MM.1S (cell line): ENCODE results near the gene MED13.
"Not testable (repeated sequence)": the region's sequence is repeated elsewhere in the genome, so short reads cannot be mapped to it uniquely, and the experiment has no call there.

Experiments used
- DNase-seq: peaks from one replicate; pipeline ENCODE4 v3.0.0-alpha.2; 2015
- H2AFZ ChIP-seq: fragments of 300-600 bp; sonication (generic); 2 replicates; pipeline ENCODE4 v1.6.0; 2016; ENCODE audit warnings: antibody characterized with exemption, low read length
- H3F3A ChIP-seq: fragments of 300-600 bp; sonication (generic); 2 replicates; pipeline ENCODE4 v1.6.1; 2016; ENCODE audit warnings: mild to moderate bottlenecking, antibody characterized with exemption, low read length, moderate library complexity, mixed read lengths; ENCODE audit not compliant: insufficient read depth
- H3K27ac ChIP-seq: fragments of 300-600 bp; sonication (generic); 2 replicates; pipeline ENCODE4 v1.5.1; 2016; ENCODE audit warnings: mild to moderate bottlenecking, low read length
- H3K27me3 ChIP-seq: fragments of 300-600 bp; sonication (generic); replicated peaks from 2 replicates; pipeline ENCODE4 v1.6.0; 2016; ENCODE audit warnings: low read length; ENCODE audit not compliant: insufficient read depth
- H3K36me3 ChIP-seq: fragments of 300-600 bp; sonication (generic); replicated peaks from 2 replicates; pipeline ENCODE4 v1.6.1; 2016; ENCODE audit warnings: mild to moderate bottlenecking, low read length, mixed read lengths; ENCODE audit not compliant: insufficient read depth
- H3K4me1 ChIP-seq: fragments of 300-600 bp; sonication (generic); 2 replicates; pipeline ENCODE4 v1.6.1; 2016; ENCODE audit warnings: low read length, mixed read lengths
- H3K4me2 ChIP-seq: fragments of 300-600 bp; sonication (generic); 2 replicates; pipeline ENCODE4 v1.6.0; 2016; ENCODE audit warnings: low read depth, low read length
- H3K4me3 ChIP-seq: fragments of 300-600 bp; sonication (generic); 2 replicates; pipeline ENCODE4 v1.5.1; 2016; ENCODE audit warnings: low read length, mixed read lengths
- H3K79me2 ChIP-seq: fragments of 300-600 bp; sonication (generic); 2 replicates; pipeline ENCODE4 v1.6.1; 2016; ENCODE audit warnings: mixed run types, low read length, mixed read lengths
- H3K9ac ChIP-seq: fragments of 300-600 bp; sonication (generic); 2 replicates; pipeline ENCODE4 v1.6.1; 2016; ENCODE audit warnings: low read length, mixed read lengths
- H3K9me2 ChIP-seq: fragments of 300-600 bp; sonication (generic); replicated peaks from 2 replicates; pipeline ENCODE4 v1.6.1; 2016; ENCODE audit warnings: mild to moderate bottlenecking, low read length, mixed read lengths; ENCODE audit not compliant: insufficient read depth
- H3K9me3 ChIP-seq: fragments of 300-600 bp; sonication (generic); replicated peaks from 2 replicates; pipeline ENCODE4 v1.6.1; 2016; ENCODE audit warnings: mild to moderate bottlenecking, low read length, mixed read lengths; ENCODE audit not compliant: insufficient read depth
- H4K20me1 ChIP-seq: fragments of 300-600 bp; sonication (generic); 2 replicates; pipeline ENCODE4 v1.6.1; 2016; ENCODE audit warnings: mild to moderate bottlenecking, low read length, moderate library complexity, mixed read lengths; ENCODE audit not compliant: insufficient read depth
- EZH2 ChIP-seq: fragments of 300-600 bp; sonication (generic); optimal IDR thresholded peaks from 2 replicates; pipeline ENCODE3; 2017; ENCODE audit warnings: low read depth, mild to moderate bottlenecking, antibody characterized with exemption, low read length, mixed read lengths
- EZH2phosphoT487 ChIP-seq: fragments of 300-600 bp; sonication (generic); IDR thresholded peaks from 2 replicates; pipeline ENCODE4 v1.6.1; 2018; ENCODE audit warnings: antibody characterized with exemption, low read length
- TF ChIP-seq, protein P1 (sequence below): fragments of 300-600 bp; sonication (generic); IDR thresholded peaks from 2 replicates; pipeline ENCODE4 v1.5.1; 2016; ENCODE audit warnings: antibody characterized with exemption, low read length, mixed read lengths

The MED13 gene

GRCh38 chr17:62073993-62074392 lies 8.9 kb upstream of the MED13 start:
- H3K4me2 ChIP-seq, result no peak overlapping the region
- DNase-seq, result no peak
- H3F3A ChIP-seq, result no peaks in the 10 kb centered on the region
- H3K9me2 ChIP-seq, result no peaks in the 10 kb centered on the region
- H3K79me2 ChIP-seq, result no peaks in the 10 kb centered on the region
- H3K36me3 ChIP-seq, result no peaks in the 10 kb centered on the region
- H3K27ac ChIP-seq, result no peak overlapping the region
- no peak overlapping the region for H3K4me3 ChIP-seq
- H2AFZ ChIP-seq, result no peak overlapping the region
- TF ChIP-seq EZH2phosphoT487 (no peak), EZH2 (no peak)
- TF ChIP-seq, protein P1, sequence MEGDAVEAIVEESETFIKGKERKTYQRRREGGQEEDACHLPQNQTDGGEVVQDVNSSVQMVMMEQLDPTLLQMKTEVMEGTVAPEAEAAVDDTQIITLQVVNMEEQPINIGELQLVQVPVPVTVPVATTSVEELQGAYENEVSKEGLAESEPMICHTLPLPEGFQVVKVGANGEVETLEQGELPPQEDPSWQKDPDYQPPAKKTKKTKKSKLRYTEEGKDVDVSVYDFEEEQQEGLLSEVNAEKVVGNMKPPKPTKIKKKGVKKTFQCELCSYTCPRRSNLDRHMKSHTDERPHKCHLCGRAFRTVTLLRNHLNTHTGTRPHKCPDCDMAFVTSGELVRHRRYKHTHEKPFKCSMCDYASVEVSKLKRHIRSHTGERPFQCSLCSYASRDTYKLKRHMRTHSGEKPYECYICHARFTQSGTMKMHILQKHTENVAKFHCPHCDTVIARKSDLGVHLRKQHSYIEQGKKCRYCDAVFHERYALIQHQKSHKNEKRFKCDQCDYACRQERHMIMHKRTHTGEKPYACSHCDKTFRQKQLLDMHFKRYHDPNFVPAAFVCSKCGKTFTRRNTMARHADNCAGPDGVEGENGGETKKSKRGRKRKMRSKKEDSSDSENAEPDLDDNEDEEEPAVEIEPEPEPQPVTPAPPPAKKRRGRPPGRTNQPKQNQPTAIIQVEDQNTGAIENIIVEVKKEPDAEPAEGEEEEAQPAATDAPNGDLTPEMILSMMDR, result no peak
- no peaks in the 10 kb centered on the region for H3K27me3 ChIP-seq
- no peaks in the 10 kb centered on the region for H3K9me3 ChIP-seq
- H3K9ac ChIP-seq, result no peak overlapping the region
- H4K20me1 ChIP-seq, result no peaks in the 10 kb centered on the region
- H3K4me1 ChIP-seq, result peaks cover 3% of the 10 kb centered on the region; the same call in 1 of the 2 replicates

- not testable (repeated sequence) for H3K27ac ChIP-seq, H3K36me3 ChIP-seq, H4K20me1 ChIP-seq, H3K27me3 ChIP-seq, H2AFZ ChIP-seq, DNase-seq, H3K9me3 ChIP-seq, H3K4me2 ChIP-seq, H3K9me2 ChIP-seq, H3F3A ChIP-seq, H3K4me1 ChIP-seq, H3K9ac ChIP-seq, H3K4me3 ChIP-seq, H3K79me2 ChIP-seq
Observed at GRCh38 chr17:62072855-62073254, 7.8 kb upstream of the MED13 start.

- no peaks in the 10 kb centered on the region for H3K79me2 ChIP-seq
- H4K20me1 ChIP-seq, result no peaks in the 10 kb centered on the region
- no peaks in the 10 kb centered on the region for H3K9me2 ChIP-seq
- H3K36me3 ChIP-seq, result no peaks in the 10 kb centered on the region
- H3K9ac ChIP-seq, result no peak overlapping the region
- no peaks in the 10 kb centered on the region for H3K9me3 ChIP-seq
- H2AFZ ChIP-seq, result no peak overlapping the region
- DNase-seq, result no peak
- H3F3A ChIP-seq, result no peaks in the 10 kb centered on the region
- H3K4me1 ChIP-seq, result peaks cover 3% of the 10 kb centered on the region; the same call in 1 of the 2 replicates
- H3K4me3 ChIP-seq, result no peak overlapping the region
- H3K27me3 ChIP-seq, result no peaks in the 10 kb centered on the region
- H3K4me2 ChIP-seq, result no peak overlapping the region
- H3K27ac ChIP-seq, result no peak overlapping the region
- TF ChIP-seq, protein P1, result no peak
- TF ChIP-seq EZH2, result no peak
- TF ChIP-seq EZH2phosphoT487, result no peak
Observed at GRCh38 chr17:62070900-62071299, 5.8 kb upstream of the MED13 start.

DNA sequence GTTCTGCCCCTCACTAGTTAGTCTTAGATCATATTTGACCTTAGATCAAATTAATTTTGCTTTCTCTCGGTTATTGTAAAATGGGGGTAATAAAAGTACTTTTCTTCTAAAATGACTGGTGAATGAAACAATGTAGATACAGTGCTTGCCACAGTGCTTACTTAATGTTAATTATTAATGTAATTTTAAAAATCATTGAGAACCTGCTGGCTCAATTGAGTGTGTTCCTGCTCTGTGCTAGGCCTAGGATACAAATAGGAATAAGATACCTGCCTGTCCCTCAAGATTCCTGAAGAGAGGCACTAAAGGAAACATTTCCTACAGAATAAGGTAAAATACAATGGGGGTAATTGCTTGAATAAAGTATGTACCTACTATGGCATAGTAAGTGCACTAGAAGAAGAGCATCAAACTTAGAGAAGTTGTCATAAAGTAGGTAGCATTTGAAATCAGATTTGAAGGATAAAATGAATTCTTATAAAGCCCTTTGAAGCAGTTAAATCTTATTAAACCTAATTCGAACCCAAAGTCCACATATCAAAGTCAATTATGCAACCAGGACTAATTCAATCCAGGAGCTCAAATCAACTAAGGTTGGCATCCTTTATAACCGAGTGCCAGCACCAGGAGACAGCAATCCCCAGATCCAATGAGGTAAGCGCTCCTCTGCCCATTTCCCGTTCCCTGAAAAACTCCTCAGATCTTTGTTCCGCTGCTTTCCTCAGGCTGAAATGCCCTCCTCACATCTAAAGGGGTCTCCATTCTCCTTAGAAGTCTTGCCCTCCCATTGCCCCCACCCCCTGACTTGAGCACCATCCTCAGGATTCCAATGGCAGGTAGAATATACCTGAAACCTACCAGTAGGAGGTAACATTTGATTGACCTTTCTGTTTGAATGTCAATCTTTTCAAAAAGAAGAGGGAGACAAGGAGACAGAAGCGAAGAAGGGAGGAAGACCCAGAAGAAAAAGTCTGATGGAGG lies 2.4 kb upstream of the MED13 start:
- no peak for DNase-seq
- H3K27ac ChIP-seq, result no peak overlapping the region
- peaks cover 13% of the 10 kb centered on the region for H4K20me1 ChIP-seq
- peaks cover 31% of the 10 kb centered on the region for H3K79me2 ChIP-seq
- H3K9me3 ChIP-seq, result no peaks in the 10 kb centered on the region
- H2AFZ ChIP-seq, result no peak overlapping the region
- no peaks in the 10 kb centered on the region for H3K9me2 ChIP-seq
- TF ChIP-seq EZH2, result no peak
- no peak for TF ChIP-seq EZH2phosphoT487
- TF ChIP-seq, protein P1, result no peak
- no peak overlapping the region for H3K4me2 ChIP-seq
- peaks cover 10% of the 10 kb centered on the region; the same call in 1 of the 2 replicates for H3K4me1 ChIP-seq
- no peak overlapping the region for H3K9ac ChIP-seq
- no peaks in the 10 kb centered on the region for H3K27me3 ChIP-seq
- H3F3A ChIP-seq, result peaks cover 22% of the 10 kb centered on the region
- H3K4me3 ChIP-seq, result no peak overlapping the region
- no peaks in the 10 kb centered on the region for H3K36me3 ChIP-seq
